ENCODE data around the gene CAVIN2.

The CAVIN2 gene

GRCh38 chr2:191802180-191802579, 44.7 kb downstream of the CAVIN2 start:
- Histone ChIP-seq H3K4me2 (no peak overlapping the region), H4K20me1 (ENCODE audit: insufficient read depth) (no peaks in the 10 kb centered on the region), H3K9ac (no peak overlapping the region), H3K36me3 (ENCODE audit: insufficient read depth) (no peaks in the 10 kb centered on the region), H3K4me1 (ENCODE audit: low read depth, poor library complexity, severe bottlenecking) (no peaks in the 10 kb centered on the region), H3K27ac (no peak overlapping the region), H3K27me3 (ENCODE audit: insufficient read depth, low read depth) (no peaks in the 10 kb centered on the region), H3K79me2 (ENCODE audit: insufficient read depth, low read depth) (no peaks in the 10 kb centered on the region), H2AFZ (ENCODE audit: low read depth) (no peak overlapping the region), H3K4me3 (IDR thresholded peaks at IDR 0.05; ENCODE audit: insufficient read depth, low read depth, low read length) (no peak overlapping the region)
- no peak for TF ChIP-seq CTCF (conservative IDR thresholded peaks at IDR 0.05; ENCODE audit: low read depth, low read length)

DNA sequence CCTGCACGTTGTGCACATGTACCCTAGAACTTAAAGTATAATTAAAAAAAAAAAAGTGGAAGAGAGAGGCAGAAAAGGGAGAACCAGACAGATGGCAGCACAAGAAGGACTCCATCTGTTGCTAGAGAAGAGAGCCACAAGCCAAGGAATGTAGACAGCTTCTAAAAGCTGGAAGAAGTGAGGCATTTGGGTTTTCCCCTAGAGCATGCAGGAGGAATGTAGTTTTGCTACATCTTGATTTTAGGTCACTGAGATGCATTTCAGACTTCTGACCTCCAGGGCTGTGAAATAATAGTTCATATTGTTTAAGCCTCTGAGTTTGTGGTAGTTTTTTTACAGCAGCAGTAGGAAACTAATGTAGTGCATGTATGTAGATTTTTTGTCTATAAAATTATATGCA, 46.0 kb downstream of the CAVIN2 start:
- no peaks in the 10 kb centered on the region for H3K36me3 ChIP-seq (ENCODE audit: insufficient read depth)
- H3K4me1 ChIP-seq (ENCODE audit: low read depth, poor library complexity, severe bottlenecking): no peaks in the 10 kb centered on the region
- no peak overlapping the region for H3K4me3 ChIP-seq (IDR thresholded peaks at IDR 0.05; ENCODE audit: insufficient read depth, low read depth, low read length)
- H3K27me3 ChIP-seq (ENCODE audit: insufficient read depth, low read depth): no peaks in the 10 kb centered on the region
- H3K27ac ChIP-seq: no peak overlapping the region
- no peak overlapping the region for H2AFZ ChIP-seq (ENCODE audit: low read depth)
- no peak overlapping the region for H3K4me2 ChIP-seq
- TF ChIP-seq CTCF (conservative IDR thresholded peaks at IDR 0.05; ENCODE audit: low read depth, low read length): no peak
- no peaks in the 10 kb centered on the region for H4K20me1 ChIP-seq (ENCODE audit: insufficient read depth)
- H3K79me2 ChIP-seq (ENCODE audit: insufficient read depth, low read depth): no peaks in the 10 kb centered on the region
- H3K9ac ChIP-seq: no peak overlapping the region

DNA sequence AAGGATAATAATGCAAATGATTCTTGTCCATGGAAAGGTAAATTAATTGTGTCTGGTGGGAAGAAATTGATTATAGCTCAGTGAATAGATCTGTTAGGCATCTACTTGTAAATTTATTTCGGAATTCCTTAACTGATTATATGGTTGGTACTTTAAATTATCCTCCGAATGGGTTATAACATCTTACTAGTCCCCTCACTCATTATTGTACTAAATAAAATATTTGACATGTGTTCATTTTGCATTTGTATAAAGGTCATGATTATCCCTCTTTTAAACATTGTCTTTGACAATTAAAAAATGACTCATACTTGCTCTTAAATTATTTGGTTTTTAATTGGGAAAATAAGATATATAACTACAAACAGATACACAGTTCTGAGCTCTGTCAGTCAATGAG, 47.4 kb downstream of the CAVIN2 start:
- H3K27ac ChIP-seq: no peak overlapping the region
- H3K4me1 ChIP-seq (ENCODE audit: low read depth, poor library complexity, severe bottlenecking): no peaks in the 10 kb centered on the region
- H3K4me3 ChIP-seq (IDR thresholded peaks at IDR 0.05; ENCODE audit: insufficient read depth, low read depth, low read length): no peak overlapping the region
- no peaks in the 10 kb centered on the region for H3K79me2 ChIP-seq (ENCODE audit: insufficient read depth, low read depth)
- no peaks in the 10 kb centered on the region for H3K27me3 ChIP-seq (ENCODE audit: insufficient read depth, low read depth)
- no peak for TF ChIP-seq CTCF (conservative IDR thresholded peaks at IDR 0.05; ENCODE audit: low read depth, low read length)
- no peaks in the 10 kb centered on the region for H3K36me3 ChIP-seq (ENCODE audit: insufficient read depth)
- H2AFZ ChIP-seq (ENCODE audit: low read depth): no peak overlapping the region
- H3K9ac ChIP-seq: no peak overlapping the region
- H3K4me2 ChIP-seq: no peak overlapping the region
- no peaks in the 10 kb centered on the region for H4K20me1 ChIP-seq (ENCODE audit: insufficient read depth)

GRCh38 chr2:191797942-191798876, 48.7 kb downstream of the CAVIN2 start:
- TF ChIP-seq CTCF (conservative IDR thresholded peaks at IDR 0.05; ENCODE audit: low read depth, low read length): no peak
- Histone ChIP-seq H3K4me1 (ENCODE audit: low read depth, poor library complexity, severe bottlenecking) (no peaks in the 10 kb centered on the region), H2AFZ (ENCODE audit: low read depth) (no peak overlapping the region), H3K36me3 (ENCODE audit: insufficient read depth) (no peaks in the 10 kb centered on the region), H3K9ac (no peak overlapping the region), H3K4me2 (no peak overlapping the region), H3K4me3 (IDR thresholded peaks at IDR 0.05; ENCODE audit: insufficient read depth, low read depth, low read length) (no peak overlapping the region), H3K79me2 (ENCODE audit: insufficient read depth, low read depth) (no peaks in the 10 kb centered on the region), H3K27me3 (ENCODE audit: insufficient read depth, low read depth) (no peaks in the 10 kb centered on the region), H4K20me1 (ENCODE audit: insufficient read depth) (no peaks in the 10 kb centered on the region), H3K27ac (no peak overlapping the region)
